ENCODE results near the gene CIDEB. TPM values are rescaled to one million over a fixed set of nuclear protein-coding genes. Genes with fewer than 3 reads are reported as not detected.
A peak's percentile ranks its signal among the peaks of the same experiment; 100 is the strongest.

The CIDEB gene
- total and polyA plus RNA-seq, 2 of the 13 experiments (the other 11 are each of a cell fraction or from before 2014, with no cell fraction given): 35.8 to 110 TPM

GRCh38 chr14:24315243-24315806 is 7.5 kb upstream of the CIDEB start (continued):
- TF ChIP-seq ZNF292 (CRISPR knock-in tag; IDR thresholded peaks at IDR 0.05; ENCODE audit: borderline replicate concordance, low read depth): peak; percentile 52
- TF ChIP-seq PAWR (CRISPR knock-in tag; IDR thresholded peaks at IDR 0.05; ENCODE audit: borderline replicate concordance): 0 out of 2 replicates have a peak, but pooled peaks have one; percentile 3
- TF ChIP-seq KDM6A (CRISPR knock-in tag; IDR thresholded peaks at IDR 0.05; ENCODE audit: low read depth): 0 out of 2 replicates have a peak, but pooled peaks have one; percentile 13
- no peak for TF ChIP-seq YEATS4 (CRISPR knock-in tag; IDR thresholded peaks at IDR 0.05; ENCODE audit: borderline replicate concordance)
- 0 out of 2 replicates have a peak, but pooled peaks have one; percentile 0 for TF ChIP-seq SMAD1 (CRISPR knock-in tag; IDR thresholded peaks at IDR 0.05; ENCODE audit: borderline replicate concordance, low read depth)
- 0 out of 2 replicates have a peak, but pooled peaks have one; percentile 16 for TF ChIP-seq MIER3 (CRISPR knock-in tag; IDR thresholded peaks at IDR 0.05; ENCODE audit: borderline replicate concordance)
- TF ChIP-seq ZSCAN25 (CRISPR knock-in tag; IDR thresholded peaks at IDR 0.05): peak; percentile 84
- 0 out of 2 replicates have a peak, but pooled peaks have one; percentile 71 for TF ChIP-seq ZNF329 (CRISPR knock-in tag; IDR thresholded peaks at IDR 0.05; ENCODE audit: low read depth)
- TF ChIP-seq ZNF33B (CRISPR knock-in tag; IDR thresholded peaks at IDR 0.05): peak; percentile 44; the same call in 1 of the 2 replicates
- peak; percentile 95 for TF ChIP-seq ZNF430 (CRISPR knock-in tag; IDR thresholded peaks at IDR 0.05)
- TF ChIP-seq KDM3A (CRISPR knock-in tag; IDR thresholded peaks at IDR 0.05; ENCODE audit: low read depth): 0 out of 2 replicates have a peak, but pooled peaks have one; percentile 38
- TF ChIP-seq PPARG (CRISPR knock-in tag; conservative IDR thresholded peaks at IDR 0.05): 0 out of 2 replicates have a peak, but pooled peaks have one; percentile 10
- TF ChIP-seq NCOA2 (CRISPR knock-in tag; IDR thresholded peaks at IDR 0.05): 0 out of 2 replicates have a peak, but pooled peaks have one; percentile 10
- TF ChIP-seq WIZ (CRISPR knock-in tag; IDR thresholded peaks at IDR 0.05): 0 out of 2 replicates have a peak, but pooled peaks have one; percentile 71
- TF ChIP-seq ZNF136 (CRISPR knock-in tag; IDR thresholded peaks at IDR 0.05; ENCODE audit: low read depth): 0 out of 2 replicates have a peak, but pooled peaks have one; percentile 45
- TF ChIP-seq ZNF510 (CRISPR knock-in tag; IDR thresholded peaks at IDR 0.05; ENCODE audit: low read depth): 0 out of 2 replicates have a peak, but pooled peaks have one; percentile 48
- TF ChIP-seq BATF2 (CRISPR knock-in tag; IDR thresholded peaks at IDR 0.05): no peak
- peak; percentile 26; the same call in 1 of the 2 replicates for TF ChIP-seq ETV5 (CRISPR knock-in tag; IDR thresholded peaks at IDR 0.05; ENCODE audit: borderline replicate concordance)
- TF ChIP-seq MLXIP (CRISPR knock-in tag; IDR thresholded peaks at IDR 0.05; ENCODE audit: borderline replicate concordance): no peak
- TF ChIP-seq MAFG (CRISPR knock-in tag; IDR thresholded peaks at IDR 0.05): no peak
- peak; percentile 40; the same call in 1 of the 2 replicates for TF ChIP-seq IRF9 (CRISPR knock-in tag; IDR thresholded peaks at IDR 0.05; ENCODE audit: borderline replicate concordance)
- TF ChIP-seq ZNF431 (CRISPR knock-in tag; IDR thresholded peaks at IDR 0.05; ENCODE audit: borderline replicate concordance, low read depth): peak; percentile 46; the same call in 1 of the 2 replicates

All from HepG2 (cell line).